ENCODE measurements around the gene STARD5. TPM values are rescaled to one million over a fixed set of nuclear protein-coding genes. Genes with fewer than 3 reads are reported as not detected.

Gene STARD5
- total RNA-seq, 1 donor from 2014 or later: 5.2 TPM

- H3K27ac ChIP-seq: no peak overlapping the region
- DNase-seq: no peak
- no peak overlapping the region for H3K4me3 ChIP-seq
- no peaks in the 10 kb centered on the region for H3K27me3 ChIP-seq (ENCODE audit: low read depth)
- H3K9me3 ChIP-seq: no peaks in the 10 kb centered on the region
- intact Hi-C loops (cut with DNase I): loop anchor here (5.0 kb wide), 1 partner anchor 125 kb away; no protein-coding TSS in a partner anchor
- no peak for ATAC-seq
- TF ChIP-seq, protein P1, sequence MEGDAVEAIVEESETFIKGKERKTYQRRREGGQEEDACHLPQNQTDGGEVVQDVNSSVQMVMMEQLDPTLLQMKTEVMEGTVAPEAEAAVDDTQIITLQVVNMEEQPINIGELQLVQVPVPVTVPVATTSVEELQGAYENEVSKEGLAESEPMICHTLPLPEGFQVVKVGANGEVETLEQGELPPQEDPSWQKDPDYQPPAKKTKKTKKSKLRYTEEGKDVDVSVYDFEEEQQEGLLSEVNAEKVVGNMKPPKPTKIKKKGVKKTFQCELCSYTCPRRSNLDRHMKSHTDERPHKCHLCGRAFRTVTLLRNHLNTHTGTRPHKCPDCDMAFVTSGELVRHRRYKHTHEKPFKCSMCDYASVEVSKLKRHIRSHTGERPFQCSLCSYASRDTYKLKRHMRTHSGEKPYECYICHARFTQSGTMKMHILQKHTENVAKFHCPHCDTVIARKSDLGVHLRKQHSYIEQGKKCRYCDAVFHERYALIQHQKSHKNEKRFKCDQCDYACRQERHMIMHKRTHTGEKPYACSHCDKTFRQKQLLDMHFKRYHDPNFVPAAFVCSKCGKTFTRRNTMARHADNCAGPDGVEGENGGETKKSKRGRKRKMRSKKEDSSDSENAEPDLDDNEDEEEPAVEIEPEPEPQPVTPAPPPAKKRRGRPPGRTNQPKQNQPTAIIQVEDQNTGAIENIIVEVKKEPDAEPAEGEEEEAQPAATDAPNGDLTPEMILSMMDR (IDR thresholded peaks at IDR 0.05): no peak
- peaks cover 26% of the 10 kb centered on the region for H3K36me3 ChIP-seq
- H3K4me1 ChIP-seq: peaks cover 32% of the 10 kb centered on the region
Measured at GRCh38 chr15:81276967-81277366, 47.0 kb downstream of the STARD5 start.

DNA sequence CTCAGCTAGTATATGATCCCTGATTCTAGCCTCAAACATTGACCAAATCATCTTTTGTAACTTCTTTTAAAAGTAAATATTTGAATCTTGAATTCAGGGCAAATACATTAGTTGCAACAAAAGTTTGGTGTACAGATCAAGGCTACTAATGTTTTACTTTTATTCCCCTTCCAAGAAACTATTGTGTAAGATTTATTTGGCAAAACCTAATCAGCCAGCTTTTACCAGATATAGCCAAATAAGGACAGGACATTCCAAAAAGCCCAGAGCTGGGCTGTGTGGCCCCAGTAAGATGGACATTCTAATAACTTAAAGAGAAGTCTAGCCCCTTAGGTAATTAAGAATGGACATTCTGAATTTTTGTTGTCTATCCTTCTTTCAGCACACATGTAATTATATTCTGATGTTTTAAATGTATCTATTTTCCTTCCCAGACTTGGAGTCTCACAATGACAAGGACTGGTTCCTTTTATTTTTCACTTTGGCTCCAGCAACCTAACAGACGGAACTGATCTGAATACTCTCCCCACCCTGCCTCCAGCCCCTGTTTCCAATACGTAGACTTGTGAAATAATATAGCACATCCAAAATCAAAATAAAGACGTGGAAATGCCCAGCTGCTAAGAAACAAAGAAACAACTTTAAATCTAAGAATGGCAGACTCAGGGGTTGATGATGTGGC, 48.1 kb downstream of the STARD5 start:
- Histone ChIP-seq H3K27me3 (ENCODE audit: low read depth) (no peaks in the 10 kb centered on the region), H3K4me1 (peaks cover 32% of the 10 kb centered on the region), H3K27ac (peak overlapping the region; percentile 32), H3K36me3 (peaks cover 34% of the 10 kb centered on the region), H3K4me3 (no peak overlapping the region), H3K9me3 (no peaks in the 10 kb centered on the region)
- TF ChIP-seq, protein P1 (IDR thresholded peaks at IDR 0.05): no peak
- intact Hi-C loops (cut with DNase I): loop anchor here (5.0 kb wide), 1 partner anchor 126 kb away; no protein-coding TSS in a partner anchor
- DNase-seq (no peak), ATAC-seq (no peak)

- Histone ChIP-seq H3K36me3 (peaks cover 36% of the 10 kb centered on the region), H3K27me3 (ENCODE audit: low read depth) (no peaks in the 10 kb centered on the region), H3K4me3 (no peak overlapping the region), H3K4me1 (peaks cover 28% of the 10 kb centered on the region), H3K9me3 (no peaks in the 10 kb centered on the region), H3K27ac (no peak overlapping the region)
- TF ChIP-seq, protein P1 (IDR thresholded peaks at IDR 0.05): peak; percentile 81
- ATAC-seq: peak; percentile 90 to 92
- intact Hi-C loops (cut with DNase I): loop anchor here (5.0 kb wide), 1 partner anchor 127 kb away; no protein-coding TSS in a partner anchor
- DNase-seq: peak; percentile 77
Measured at GRCh38 chr15:81274931-81275707, 48.8 kb downstream of the STARD5 start.

DNA sequence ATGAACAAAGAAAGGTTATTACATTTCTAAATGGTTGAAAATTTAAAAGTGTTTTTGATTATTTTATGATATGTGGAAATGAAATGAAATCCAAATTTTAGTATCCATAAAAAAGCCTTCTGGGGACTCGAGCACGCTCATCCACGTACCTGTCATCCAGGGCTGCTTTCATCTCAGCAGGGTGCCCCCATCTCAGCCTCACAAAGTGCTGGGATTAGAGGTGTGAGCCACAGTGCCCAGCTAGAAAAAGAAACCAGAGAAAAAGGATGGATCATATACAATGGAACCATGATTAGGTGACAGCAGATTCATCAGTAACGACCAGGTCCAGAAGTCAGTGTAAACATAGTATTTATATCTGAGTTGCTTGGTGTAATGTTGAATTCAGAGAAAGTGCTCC, 49.7 kb downstream of the STARD5 start:
- intact Hi-C loops (cut with DNase I): no loop called here
- no peak for DNase-seq
- H3K4me1 ChIP-seq: peaks cover 21% of the 10 kb centered on the region

DNA sequence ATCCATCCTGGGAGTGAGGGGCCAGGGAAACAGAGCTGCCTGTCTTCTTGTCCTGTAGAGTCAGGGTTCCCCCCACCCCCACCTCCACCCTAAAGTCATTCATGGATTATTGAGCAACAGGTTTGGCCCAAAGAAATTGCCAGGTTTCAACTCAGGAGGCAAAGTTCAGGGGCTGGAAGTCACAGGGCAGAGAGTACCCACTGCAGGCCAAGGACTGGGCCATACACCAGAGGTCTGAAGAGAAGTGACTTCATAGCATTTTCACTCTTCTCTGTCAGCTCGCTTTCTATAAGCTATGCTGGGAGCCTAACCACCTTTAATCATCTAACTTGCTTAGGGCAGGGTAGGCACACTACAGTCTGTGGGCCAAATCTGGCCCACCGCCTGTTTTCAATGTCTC, 50.1 kb downstream of the STARD5 start:
- H3K36me3 ChIP-seq: peaks cover 38% of the 10 kb centered on the region
- intact Hi-C loops (cut with DNase I): no loop called here
- H3K9me3 ChIP-seq: no peaks in the 10 kb centered on the region
- ATAC-seq (no peak), DNase-seq (no peak)
- no peaks in the 10 kb centered on the region for H3K27me3 ChIP-seq (ENCODE audit: low read depth)
- TF ChIP-seq, protein P1 (IDR thresholded peaks at IDR 0.05): no peak
- peaks cover 21% of the 10 kb centered on the region for H3K4me1 ChIP-seq
- no peak overlapping the region for H3K4me3 ChIP-seq
- H3K27ac ChIP-seq: no peak overlapping the region

More for the DNA sequence above, 49.7 kb downstream of the STARD5 start:
- no peaks in the 10 kb centered on the region for H3K27me3 ChIP-seq (ENCODE audit: low read depth)
- H3K4me3 ChIP-seq: no peak overlapping the region
- peaks cover 36% of the 10 kb centered on the region for H3K36me3 ChIP-seq
- H3K27ac ChIP-seq: no peak overlapping the region
- no peak for ATAC-seq
- TF ChIP-seq, protein P1 (IDR thresholded peaks at IDR 0.05): no peak
- no peaks in the 10 kb centered on the region for H3K9me3 ChIP-seq
